HL-60/S4 treated with phorbol 12-myristate 13-acetate at 8.2 ng/mL for 4 days and 3 days (cell line): ENCODE results near the gene LCN1.

Source experiments
- in situ Hi-C: fragments of 300-500 bp; cut with MboI; formaldehyde crosslinking; loops from 2 replicates; pipeline ENCODE4 v1.15.0; 2022; ENCODE audit warnings: low sequenced_read_pairs

The LCN1 gene

DNA sequence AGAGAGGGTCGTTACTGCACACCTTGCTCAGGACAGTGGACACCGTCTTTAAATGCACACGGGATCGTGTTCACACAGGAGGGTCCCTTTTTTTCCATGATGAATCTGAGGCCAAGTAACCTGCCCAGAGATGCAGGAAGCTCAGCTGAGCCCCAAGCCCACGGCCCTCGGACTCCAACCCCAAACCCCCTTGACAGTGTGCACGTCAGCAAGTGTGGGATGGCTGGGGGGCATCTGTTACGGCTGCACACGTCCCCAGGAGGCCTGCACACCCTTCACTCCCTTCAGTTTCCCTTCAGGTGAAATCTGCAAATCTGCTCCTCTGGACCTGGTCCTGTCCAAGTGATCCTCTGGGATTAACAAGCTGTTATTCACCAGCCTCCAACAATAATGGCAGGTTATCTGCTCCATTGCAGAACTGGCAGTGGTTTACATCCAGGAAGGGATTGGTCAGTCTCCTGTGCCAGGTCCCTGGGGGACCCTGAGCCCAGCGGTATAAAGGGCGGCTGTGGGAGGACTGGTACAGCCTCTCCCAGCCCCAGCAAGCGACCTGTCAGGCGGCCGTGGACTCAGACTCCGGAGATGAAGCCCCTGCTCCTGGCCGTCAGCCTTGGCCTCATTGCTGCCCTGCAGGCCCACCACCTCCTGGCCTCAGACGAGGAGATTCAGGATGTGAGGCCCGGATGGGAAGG, at the start of gene LCN1:
Gene LCN1, plus strand, starts transcription at position 525 of the 692 bp plus-strand sequence. Its CDS starts 58 bp downstream, at position 583.
- in situ Hi-C loops = no loop called here

DNA sequence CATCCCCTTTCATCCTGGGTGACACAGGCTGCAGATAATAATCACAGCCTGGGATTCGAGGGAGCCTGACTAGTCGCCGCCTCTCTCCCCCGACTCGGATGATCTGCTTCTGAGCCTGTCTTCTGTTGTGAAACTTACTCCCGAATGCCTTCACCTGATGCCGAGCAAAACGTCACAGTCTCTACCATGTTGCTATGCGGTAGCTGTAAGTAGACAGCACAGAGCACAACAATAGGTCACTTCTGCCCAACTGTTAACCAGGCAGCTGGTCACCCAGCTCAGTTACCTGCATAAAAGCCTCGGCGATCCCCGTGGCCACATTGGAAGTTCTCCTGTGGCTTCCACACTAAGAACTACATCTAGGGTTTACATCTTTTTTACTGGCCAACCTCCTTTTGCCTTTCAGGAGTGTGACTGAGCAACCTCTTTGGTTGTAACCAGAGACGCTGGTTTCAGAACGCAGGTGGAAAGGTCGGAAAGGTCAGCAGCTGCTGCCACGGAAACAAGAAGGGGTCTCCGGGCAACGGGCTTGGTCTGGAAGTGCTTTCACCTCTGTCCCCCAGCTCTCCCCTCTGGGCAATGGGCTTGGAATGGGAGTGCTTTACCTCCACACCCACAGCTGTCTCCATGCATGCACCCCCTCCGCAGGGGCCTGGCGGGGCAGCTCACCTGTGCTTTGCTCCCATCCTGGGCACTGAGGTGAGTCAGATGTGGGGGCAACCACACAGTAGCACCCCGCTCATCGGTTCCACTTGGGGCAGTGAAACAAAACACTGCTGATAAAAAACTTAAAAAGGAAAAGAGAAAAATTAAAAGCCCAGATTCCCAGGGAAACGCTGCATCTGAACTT, 49.2 kb upstream of the LCN1 start:
- in situ Hi-C loops = no loop called here

DNA sequence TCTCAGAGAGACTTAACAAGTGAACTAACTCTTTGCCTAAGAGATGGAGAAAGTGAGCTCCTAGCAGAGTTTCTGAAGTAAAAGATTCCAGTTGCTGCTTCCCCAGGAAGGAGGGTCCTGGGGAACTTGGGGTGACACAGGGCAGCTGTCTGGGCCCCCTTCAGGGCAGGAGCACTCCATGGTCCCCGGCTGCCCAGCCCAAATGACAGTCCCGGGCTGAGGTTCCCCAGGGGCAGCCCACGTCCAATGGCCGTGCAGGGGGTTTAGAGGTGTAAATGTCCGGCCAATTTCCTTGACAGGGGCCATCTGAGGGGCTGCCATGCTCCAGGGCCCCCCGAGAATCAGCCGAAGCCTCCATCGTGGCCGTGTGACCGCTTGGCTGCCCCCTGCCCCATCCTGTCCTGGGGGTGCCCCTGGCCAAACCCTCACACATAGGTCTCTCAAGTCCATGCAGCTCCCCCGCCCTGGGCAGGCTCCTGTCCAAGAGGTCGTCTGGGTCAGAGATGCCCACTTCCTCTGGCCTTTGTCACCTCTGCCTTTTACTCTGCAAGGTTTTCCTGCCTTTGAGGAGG, 47.2 kb upstream of the LCN1 start:
- in situ Hi-C loops = no loop called here

DNA sequence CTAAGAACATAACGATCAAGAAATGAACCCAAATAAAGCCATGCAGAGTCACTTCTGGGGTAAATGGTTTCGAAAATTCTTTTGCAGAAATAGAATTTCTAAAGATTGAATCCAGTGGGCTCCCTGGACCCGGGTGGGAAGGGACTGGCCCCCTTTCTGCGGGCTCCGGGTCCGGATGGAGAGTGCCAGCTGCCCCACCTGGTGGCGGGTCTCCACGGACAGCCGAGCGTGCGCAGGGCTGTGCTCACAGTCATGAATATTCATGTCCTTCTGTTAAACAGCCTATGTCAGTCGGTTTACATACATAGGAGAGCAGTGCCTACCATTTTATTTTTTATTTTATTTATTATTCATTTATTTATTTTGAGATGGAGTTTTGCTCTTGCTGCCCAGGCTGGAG, 46.3 kb upstream of the LCN1 start:
- in situ Hi-C loops = no loop called here

DNA sequence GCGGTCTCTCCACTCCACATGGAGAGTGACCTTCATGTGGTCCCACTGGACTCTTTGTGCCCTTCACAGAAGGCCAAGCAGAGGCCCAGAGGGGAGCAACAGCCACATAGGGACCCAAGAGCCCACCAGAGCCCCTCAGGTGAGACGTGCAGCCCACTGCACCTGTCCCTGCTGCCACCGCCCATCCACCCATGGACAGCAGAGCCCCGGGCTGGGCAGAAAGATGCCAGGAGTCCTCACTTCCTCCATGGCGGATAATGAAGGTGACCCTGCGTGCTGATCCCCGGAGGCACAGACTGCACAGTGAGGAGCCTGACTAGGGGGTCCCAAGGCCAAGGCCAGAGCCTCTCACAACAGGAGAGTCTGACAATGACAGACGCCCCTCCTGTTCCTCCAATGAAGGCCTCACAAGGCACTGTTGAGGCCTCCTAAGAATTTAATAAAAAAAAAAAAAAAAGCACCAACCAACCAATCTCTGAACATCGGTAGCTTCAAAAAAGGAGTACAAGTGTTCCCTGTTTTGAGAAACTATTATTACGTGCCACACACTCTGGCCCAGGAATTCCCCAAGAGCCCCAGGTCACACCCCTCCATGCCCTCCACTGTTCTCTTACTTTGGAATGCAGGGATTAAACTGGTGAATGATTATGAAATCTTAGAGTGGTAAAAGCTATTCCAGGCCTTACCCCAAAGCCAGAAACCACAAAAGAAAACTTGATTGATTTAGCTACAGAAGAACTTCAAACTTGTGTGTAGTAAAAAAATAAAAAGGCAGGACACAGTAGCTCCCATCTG, 44.5 kb upstream of the LCN1 start:
- in situ Hi-C loops = no loop called here

DNA sequence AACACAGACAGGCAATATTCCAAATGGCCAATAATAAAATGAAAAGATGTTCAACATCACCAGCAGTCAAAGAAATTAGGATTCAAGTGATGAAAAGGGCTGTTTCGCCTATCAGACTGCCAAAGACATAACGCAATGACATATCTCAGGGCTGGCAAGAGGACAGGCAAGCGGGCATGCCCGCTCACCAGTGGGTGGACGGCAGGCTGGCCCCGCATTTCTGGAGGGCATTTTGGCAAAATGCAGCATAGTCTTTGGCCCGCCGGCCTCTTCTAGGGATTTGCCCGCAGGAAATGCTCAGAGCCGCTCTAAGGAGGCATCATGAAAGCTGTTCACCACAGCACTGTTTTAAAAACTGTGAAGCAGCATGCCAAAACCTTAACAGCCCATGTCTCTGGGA, 43.0 kb upstream of the LCN1 start:
- in situ Hi-C loops = no loop called here

DNA sequence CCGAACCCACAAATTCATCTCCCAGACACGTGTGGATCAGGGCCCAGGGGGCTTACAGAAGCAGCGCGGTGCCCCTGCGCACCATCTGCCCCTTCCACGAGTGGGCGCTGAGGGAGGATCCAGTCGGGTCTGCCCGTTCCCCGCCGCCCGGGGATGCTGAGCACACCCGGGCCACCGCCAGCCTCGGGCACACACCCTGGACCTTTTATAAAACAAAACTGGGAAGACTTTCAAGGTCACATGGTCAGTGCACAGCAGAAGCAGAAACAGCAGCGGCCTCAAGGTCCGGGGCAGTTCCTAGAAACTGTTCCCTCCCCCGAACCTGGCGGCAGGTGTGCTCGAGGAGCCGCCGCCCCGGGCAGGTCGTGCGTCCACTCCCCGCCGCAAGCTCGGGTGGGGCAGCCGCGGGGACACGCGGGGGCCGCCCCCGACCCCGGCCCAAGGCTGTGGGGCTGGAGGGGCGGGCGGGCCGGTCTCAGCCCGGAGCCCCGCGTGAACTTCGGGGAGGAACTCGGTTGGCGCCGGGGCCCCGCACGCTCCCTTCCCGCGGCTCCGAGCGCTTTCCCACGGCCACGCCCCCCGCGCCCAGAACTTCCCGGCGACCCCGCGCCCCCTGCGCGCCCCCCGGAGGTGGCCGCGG, 42.3 kb upstream of the LCN1 start:
- in situ Hi-C loops = no loop called here

DNA sequence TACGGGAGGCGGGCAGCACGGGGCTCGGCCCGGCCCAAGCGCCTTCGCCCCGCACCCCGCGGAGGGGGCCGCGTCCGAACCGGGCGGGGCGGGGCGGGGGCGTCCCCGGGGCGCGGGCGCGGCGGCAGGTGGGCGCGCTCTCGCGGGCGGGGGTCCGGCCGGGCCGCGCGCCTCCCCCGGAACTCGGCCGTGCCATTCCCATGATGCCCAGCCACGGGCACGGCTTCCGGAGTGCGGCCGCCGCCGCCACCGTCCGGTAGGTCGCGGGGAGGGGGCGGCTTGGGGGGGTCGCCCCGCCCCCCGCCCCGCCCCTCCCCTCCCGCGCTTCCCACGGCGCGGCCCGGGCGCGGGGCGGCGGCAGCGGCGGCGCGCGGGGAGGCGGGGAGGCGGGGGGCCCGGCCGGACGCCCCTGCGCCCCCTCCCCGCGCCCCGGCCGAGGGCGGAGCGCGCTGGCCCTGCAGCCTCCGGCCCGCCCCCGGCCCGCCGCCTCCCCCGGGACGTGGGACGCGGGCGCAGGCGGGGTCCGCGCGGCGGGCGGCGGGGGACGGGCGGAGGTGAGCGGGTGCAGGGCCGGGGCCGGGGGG, 41.7 kb upstream of the LCN1 start, which contains the start of gene PPP1R26:
Gene PPP1R26, plus strand, starts transcription at position 314 of the 584 bp plus-strand sequence. CDS start 4,729 bp downstream, outside the sequence.
- in situ Hi-C loops = no loop called here

DNA sequence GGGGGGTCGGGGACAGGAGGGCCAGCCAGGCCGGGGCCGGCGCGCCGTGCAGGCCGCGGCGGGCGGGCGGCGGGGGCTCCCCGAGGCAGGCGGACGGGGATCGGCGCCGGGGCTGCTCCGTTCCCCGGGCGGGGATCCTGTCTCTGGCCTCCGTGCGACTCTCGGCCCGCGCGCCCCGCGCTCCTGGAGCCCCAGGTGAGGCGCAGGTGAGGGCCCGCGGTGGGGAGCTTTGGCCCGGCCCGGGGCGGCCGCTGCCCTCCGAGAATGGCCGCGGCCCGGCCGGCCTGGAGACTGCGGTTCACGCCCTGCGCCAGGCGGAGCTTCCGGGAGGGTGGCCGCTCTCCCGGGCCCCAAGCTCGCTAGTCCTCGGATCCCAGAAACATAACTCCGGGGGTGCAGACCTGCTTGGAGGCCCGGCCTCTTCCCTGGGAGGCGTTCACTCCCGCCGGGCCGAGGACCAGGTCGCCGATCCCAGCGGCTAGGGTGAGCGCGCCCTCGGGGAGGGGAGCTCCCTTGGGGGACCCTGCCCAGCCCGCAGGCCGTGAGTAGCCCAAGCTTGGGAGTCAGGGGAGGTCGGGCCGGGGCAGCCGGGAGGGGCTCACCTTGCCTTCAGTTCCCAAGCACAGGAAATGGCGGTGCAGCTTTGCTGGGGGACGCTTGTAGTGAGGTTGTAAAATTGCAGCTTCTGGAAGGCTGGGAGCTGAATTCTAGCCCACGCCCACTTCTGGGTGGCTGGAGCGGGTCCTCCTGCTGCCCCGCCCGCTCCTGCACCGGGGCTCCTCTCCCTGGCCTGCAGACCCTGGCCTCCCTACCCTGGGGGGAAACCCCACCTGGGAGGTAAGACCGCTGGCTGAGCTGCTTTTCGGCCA, 40.9 kb upstream of the LCN1 start:
- in situ Hi-C loops = no loop called here

DNA sequence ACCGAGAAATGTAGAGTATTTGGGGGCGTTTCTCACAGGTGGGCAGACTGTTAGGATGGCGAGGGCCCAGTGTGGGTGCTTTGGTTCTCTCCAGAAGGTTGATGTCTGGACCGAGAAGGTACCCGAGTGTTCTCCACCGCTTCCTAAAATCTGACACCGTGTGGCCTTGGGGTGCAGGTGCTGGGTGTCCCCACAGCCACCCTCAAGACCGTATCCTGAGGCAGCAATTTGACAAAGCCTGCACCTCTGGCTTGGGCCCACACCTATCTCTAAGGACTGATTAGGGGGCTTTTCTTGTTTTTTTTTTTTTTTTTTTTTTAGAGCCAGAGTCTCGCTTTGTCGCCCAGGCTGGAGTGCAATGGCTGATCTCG, 40.3 kb upstream of the LCN1 start:
- in situ Hi-C loops = no loop called here

DNA sequence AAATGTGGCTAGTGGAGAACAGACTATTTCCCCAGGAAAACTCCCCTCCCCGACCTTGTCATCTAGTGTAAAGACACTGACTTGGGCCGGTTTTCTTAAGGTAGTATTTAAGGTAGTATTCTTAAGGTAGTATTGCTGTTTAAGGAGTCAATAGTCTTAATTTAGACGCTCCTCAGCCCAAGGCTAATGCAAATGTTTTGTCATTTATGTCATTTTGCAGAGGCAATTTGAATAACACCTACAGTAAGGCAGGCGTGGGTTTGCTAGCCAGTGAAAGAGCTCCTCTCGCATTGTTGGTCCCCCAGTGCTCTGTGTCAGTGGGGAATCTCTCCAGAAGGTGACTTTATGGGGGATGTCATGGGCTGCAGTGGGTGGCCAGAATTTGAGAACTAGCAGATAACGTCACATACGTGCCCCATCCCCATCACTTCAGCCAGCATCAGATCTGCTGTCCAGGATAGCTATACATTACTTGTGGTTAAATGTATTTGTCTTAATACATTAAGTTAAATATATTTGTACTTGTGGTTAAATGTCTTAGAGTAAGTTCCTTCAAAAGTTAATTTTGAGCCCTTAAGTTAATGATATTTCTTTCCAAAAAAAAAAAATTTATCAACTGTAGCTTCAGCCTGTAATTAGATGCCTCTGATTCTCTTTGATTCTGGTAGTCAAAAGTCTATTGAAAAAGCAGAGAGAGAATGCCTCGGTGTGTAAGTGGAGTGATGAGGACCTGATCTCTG, 39.1 kb upstream of the LCN1 start:
- in situ Hi-C loops = no loop called here

DNA sequence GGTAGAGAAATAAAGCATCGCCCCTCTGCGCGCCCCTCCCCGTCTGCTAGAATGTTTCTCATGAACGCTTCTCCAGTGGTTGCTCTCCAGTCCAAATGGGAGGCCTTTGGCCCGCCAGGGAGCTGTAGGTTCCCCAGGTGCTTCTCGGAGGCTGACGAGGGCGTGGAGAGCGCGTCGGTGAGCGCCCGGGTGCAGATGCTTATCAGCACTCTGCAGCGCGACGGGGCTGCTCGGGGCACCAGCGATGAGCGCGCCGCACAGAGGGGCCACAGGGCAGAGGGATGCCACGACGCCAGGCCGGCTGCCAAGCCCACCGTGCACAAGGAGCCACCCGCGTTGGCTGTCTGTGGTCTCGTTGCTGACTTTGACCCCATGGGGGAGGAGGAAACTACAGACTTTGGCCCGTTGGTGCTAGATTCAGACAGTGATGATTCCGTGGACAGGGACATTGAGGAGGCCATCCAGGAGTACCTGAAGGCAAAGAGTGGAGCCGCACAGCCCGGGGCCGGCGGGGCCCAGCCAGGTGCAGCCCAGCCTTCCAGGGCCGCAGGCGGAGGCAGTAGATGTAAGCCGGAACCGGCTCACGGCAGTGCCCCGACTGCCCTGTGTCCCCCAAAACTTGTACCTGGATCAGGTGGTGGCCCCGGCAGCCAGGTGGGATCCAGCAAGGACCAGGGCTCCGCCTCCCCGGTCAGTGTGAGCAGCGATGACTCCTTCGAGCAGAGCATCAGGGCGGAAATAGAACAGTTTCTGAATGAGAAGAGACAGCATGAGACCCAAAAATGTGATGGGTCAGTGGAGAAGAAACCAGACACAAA, 36.6 kb upstream of the LCN1 start:
- in situ Hi-C loops = no loop called here

DNA sequence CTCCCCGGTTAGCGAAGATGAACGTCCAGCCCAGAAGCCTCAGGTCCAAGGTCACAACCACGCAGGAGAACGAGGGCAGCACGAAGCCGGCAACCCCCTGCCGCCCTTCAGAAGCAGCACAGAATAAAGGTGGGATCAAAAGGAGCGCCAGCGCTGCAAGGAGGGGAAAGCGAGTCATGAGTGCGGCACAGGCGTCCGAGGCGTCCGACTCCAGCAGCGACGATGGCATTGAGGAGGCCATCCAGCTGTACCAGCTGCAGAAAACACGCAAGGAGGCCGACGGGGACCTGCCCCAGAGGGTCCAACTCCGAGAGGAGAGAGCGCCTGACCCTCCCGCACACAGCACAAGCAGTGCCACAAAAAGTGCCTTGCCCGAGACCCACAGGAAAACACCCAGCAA, 35.9 kb upstream of the LCN1 start:
- in situ Hi-C loops = no loop called here

DNA sequence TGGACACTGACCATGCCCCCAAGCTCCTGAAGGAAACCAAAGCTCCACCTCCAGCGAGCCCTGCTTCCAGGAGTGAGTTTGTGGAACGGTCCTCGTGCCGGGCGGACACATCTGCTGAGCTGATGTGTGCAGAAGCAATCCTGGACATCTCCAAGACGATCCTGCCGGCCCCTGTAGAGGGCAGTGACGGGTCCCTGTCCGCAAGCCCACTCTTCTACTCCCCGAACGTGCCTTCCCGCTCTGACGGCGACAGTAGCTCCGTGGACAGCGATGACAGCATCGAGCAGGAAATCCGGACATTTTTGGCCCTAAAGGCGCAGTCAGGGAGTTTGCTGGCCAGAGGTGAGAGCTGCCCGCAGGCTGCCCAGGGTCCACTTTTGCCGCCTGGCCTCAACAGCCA, 35.4 kb upstream of the LCN1 start:
- in situ Hi-C loops = no loop called here

DNA sequence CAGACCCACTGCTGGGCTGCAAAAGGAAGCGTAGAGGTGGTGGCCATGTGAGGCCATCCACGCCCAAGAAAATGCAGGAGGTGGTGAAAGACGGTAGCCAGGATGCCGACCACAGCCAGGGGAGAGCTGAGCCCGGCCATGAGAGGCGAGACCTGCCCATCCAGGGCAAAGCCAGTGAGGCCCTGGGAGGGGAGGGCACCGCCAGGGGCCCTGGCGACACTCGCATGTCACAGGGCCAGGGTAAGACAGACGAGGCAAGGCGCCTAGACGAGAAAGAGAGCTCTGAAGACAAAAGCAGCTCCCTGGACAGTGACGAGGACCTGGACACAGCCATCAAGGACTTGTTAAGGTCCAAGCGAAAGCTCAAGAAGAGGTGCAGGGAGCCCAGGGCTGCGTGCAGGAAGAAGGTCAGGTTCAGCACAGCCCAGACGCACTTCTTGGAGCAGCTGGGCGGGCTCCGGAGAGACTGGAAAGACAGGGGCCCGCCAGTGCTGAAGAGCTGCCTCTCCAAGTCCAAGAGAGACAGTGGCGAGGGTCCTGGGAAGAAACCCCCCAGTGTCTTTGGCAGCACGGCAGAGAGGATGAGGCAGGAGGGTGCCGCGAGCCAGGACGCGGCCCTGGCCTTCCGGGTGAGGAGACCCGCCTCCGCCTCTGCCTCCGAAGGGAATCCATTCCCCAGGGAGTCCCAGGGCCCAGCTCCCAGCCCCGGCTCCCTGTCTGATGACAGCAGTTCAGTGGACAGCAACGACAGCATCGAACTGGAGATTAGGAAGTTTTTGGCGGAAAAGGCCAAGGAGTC, 34.8 kb upstream of the LCN1 start:
- in situ Hi-C loops = no loop called here

DNA sequence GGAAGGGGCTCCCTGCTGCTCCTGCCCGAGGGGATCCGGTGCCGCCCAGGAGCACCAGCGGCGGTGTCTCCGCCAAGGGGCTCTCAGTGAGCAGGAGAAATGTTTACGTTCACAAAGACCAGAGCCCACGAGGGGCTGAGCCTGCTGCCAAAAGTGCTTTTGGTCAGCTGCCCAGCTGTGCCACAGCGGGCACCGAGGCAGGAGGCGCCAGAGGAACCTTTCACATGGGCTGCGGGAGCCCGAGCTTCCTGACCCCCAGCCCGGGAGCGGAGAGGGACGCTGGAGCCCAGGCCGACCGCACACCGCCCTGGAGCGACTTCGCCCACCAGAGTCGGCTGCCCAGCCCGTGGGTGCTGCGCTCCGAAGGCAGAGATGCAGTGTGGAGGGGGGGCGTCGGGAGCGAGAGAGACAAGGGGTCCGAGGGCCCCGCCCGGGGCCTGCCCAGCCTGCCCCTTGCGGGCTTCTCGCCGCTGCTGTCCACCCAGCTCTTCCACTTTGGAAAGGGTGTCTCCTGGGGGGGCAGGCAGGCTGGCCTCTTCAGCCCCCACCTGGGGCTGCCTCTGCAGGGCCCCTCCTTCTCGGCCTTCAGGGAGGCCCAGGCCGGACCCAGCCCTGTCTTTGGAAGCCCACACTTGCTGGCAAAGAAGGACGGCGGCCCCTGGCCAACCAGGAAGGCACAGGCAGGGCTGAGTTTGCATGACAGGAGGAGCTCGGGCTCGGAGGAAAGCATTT, 33.8 kb upstream of the LCN1 start:
- in situ Hi-C loops = no loop called here

DNA sequence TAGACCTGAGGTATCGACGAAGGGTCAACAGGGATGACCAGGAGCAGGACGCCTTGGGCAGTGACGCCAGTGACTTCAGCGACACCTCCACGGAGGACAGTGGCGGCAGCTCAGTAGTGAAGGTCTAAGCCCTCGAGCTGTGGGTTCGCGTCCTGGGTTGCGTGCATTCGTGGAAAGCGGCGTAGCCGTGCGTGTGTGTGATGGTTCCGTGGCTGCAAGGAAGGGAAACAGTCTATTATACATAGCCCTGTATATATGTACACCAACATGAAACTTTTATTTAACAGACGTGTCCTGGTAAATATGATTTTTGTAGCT, 33.3 kb upstream of the LCN1 start:
- in situ Hi-C loops = no loop called here
